Left lung (tissue), 14 donors: ENCODE results near the gene KCNF1. TPM values are rescaled to one million over a fixed set of nuclear protein-coding genes. Genes with fewer than 3 reads are reported as not detected.

Experiments
- ATAC-seq: fragments of 200-7000 bp; cut with Tn5 transposase; one replicate; pipeline ENCODE4 v1.9.1; 2020; ENCODE audit warnings: moderate library complexity
- DNase-seq, 4 donors: peaks; one replicate each; pipeline ENCODE4 v3.0.0-alpha.2; 2013 to 2020
- H3K27ac ChIP-seq, 2 donors: fragments of 200-600 bp; sonication (generic) in 1 of 2; one replicate each; pipeline versions ENCODE4 v1.5.0 to v1.8.0; 2020 to 2021
- H3K27me3 ChIP-seq, 2 donors: fragments of 200-600 bp; sonication (generic) in 1 of 2; one replicate each; pipeline versions ENCODE4 v1.5.0 to v1.8.0; 2020 to 2021
- H3K36me3 ChIP-seq, 2 donors: fragments of 200-600 bp; sonication (generic) in 1 of 2; one replicate each; pipeline versions ENCODE4 v1.5.0 to v1.8.0; 2020 to 2021
- H3K4me1 ChIP-seq, 2 donors: fragments of 200-600 bp; one replicate each; pipeline ENCODE4 v1.8.0; 2021
- H3K4me3 ChIP-seq, 2 donors: fragments of 200-600 bp; sonication (generic) in 1 of 2; one replicate each; pipeline versions ENCODE4 v1.5.0 to v1.8.0; 2020 to 2021; ENCODE audit warnings: mild to moderate bottlenecking in 1 of 2
- H3K9me3 ChIP-seq, 2 donors: fragments of 200-600 bp; sonication (generic) in 1 of 2; one replicate each; pipeline versions ENCODE4 v1.5.0 to v1.8.0; 2020 to 2021
- intact Hi-C, 2 donors: fragments of 100-400 bp; cut with DNase I; formaldehyde crosslinking; loops; one replicate each; pipeline versions ENCODE4 v1.11.2 to v1.14.2; 2022
- long read RNA-seq, 12 donors: library from polyadenylated mRNA in 2 of 12; unstranded in 2 of 12; transcript quantifications; one replicate each; pipeline ENCODE4 v2.0.0 and lab custom pipeline, GENCODE V29; 2019 to 2026
- polyA plus RNA-seq, 6 donors: library from polyadenylated mRNA; unstranded; fragments of 120-200 nt; gene quantifications; one replicate each; pipeline ENCODE4 v1.2.1, GENCODE V29; 2013; ENCODE audit not compliant: insufficient read length in 6 of 6
- total RNA-seq, 2 donors: library from RNA; stranded (reverse); fragmentation: NEBNext Ultra II Directional; extraction: Animal tissue kit (Norgen Biotek cat#: 25700); gene quantifications; one replicate each; pipeline ENCODE4 v1.2.1, GENCODE V29; 2021
- TF ChIP-seq, protein P1 (sequence below), 2 donors: fragments of 200-600 bp; sonication (generic) in 1 of 2; IDR thresholded peaks; one replicate each; pipeline versions ENCODE4 v1.5.0 to v1.8.0; 2021; ENCODE audit warnings: antibody characterized with exemption in 2 of 2
- donor health status: DM: no; HTN: yes; CAD: no.
- donor health status: DM: no; HTN: no; CAD: no.

The KCNF1 gene, protein sequence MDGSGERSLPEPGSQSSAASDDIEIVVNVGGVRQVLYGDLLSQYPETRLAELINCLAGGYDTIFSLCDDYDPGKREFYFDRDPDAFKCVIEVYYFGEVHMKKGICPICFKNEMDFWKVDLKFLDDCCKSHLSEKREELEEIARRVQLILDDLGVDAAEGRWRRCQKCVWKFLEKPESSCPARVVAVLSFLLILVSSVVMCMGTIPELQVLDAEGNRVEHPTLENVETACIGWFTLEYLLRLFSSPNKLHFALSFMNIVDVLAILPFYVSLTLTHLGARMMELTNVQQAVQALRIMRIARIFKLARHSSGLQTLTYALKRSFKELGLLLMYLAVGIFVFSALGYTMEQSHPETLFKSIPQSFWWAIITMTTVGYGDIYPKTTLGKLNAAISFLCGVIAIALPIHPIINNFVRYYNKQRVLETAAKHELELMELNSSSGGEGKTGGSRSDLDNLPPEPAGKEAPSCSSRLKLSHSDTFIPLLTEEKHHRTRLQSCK
- not detected for total RNA-seq
- 1 to 10 TPM in 5 of 6 donors, under 1 TPM in 1; 0.98 to 2.5 (median 1.8) TPM for polyA plus RNA-seq
- long read RNA-seq, donor 1, partial matches to known transcripts: 0 of 2 reads
- long read RNA-seq, donor 1, other reads (novel, unspliced or antisense): 0 of 2 reads
- long read RNA-seq, donor 2, partial matches to known transcripts: 0 of 1 reads
- long read RNA-seq, donor 2, other reads (novel, unspliced or antisense): 0 of 1 reads
- long read RNA-seq, donor 3, partial matches to known transcripts: 0 of 4 reads
- long read RNA-seq, donor 3, other reads (novel, unspliced or antisense): 0 of 4 reads
- long read RNA-seq, donor 4: 0 reads
- long read RNA-seq, donor 5, partial matches to known transcripts: 0 of 2 reads
- long read RNA-seq, donor 5, other reads (novel, unspliced or antisense): 0 of 2 reads
- long read RNA-seq, donor 6, partial matches to known transcripts: 0 of 1 reads
- long read RNA-seq, donor 6, other reads (novel, unspliced or antisense): 0 of 1 reads
- long read RNA-seq, donor 7: 0 reads
- long read RNA-seq, donor 8, partial matches to known transcripts: 0 of 2 reads
- long read RNA-seq, donor 8, other reads (novel, unspliced or antisense): 0 of 2 reads
- long read RNA-seq, donor 9: 0 reads
- long read RNA-seq, donor 10: 0 reads
- long read RNA-seq, donor 11, transcript KCNF1-201 (1 exons, 2,289 nt): major isoform, 25 of 25 reads
- long read RNA-seq, donor 11, partial matches to known transcripts: 0 of 25 reads
- long read RNA-seq, donor 11, other reads (novel, unspliced or antisense): 0 of 25 reads
- long read RNA-seq, donor 12: 0 reads

DNA sequence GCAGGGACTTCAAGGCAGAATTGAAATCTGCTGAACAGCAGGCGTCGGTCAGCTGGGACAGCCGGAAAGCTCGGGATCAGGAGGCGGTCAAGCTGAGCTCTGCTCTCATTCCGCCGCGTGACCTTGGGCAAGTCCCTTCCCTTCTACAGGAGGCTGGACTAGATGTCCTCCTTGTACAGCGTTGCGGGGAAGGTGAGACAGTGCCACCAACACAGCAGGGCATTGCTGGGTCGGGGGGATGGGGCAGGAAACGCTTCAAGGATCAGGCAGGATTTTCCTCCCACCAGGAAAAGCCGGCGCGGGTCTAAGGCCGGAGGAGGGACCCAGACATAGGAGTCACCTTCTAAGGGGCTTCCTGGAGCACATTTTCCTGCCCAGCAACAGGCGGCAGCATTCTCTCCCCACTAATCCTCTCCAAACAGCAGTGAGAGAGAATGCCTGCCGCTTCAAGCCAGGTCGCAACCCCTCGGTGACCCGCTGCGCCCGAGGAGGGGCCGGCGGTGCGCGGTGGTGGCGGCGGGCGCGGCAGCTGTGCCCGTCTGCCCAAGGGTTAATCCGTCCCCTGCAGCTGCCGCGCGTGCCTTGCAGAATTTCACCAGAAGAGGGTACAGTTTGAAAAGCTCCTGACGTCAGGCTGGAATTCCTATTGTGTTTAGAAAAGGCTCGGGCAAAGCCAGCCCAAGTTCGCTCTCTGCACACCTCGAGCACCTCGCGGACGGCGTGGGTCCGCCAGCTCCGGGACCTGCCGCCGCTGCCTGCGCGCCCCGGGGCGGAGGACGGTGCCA lies at the start of gene KCNF1:
Gene KCNF1 (plus strand): TSS at position 644 of the 785 bp plus-strand sequence. CDS start 493 bp downstream, outside the sequence.
- H3K27me3 ChIP-seq: peaks cover 37 to 70% of the 10 kb centered on the region in 2 donors
- peak in 2 of 4 donors; percentile 66 to 84 for DNase-seq
- ATAC-seq: peak; percentile 62
- TF ChIP-seq, protein P1, sequence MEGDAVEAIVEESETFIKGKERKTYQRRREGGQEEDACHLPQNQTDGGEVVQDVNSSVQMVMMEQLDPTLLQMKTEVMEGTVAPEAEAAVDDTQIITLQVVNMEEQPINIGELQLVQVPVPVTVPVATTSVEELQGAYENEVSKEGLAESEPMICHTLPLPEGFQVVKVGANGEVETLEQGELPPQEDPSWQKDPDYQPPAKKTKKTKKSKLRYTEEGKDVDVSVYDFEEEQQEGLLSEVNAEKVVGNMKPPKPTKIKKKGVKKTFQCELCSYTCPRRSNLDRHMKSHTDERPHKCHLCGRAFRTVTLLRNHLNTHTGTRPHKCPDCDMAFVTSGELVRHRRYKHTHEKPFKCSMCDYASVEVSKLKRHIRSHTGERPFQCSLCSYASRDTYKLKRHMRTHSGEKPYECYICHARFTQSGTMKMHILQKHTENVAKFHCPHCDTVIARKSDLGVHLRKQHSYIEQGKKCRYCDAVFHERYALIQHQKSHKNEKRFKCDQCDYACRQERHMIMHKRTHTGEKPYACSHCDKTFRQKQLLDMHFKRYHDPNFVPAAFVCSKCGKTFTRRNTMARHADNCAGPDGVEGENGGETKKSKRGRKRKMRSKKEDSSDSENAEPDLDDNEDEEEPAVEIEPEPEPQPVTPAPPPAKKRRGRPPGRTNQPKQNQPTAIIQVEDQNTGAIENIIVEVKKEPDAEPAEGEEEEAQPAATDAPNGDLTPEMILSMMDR (IDR thresholded peaks at IDR 0.05): no peak
- peak within 1 kb of the TSS in 1 of 2 donors; percentile 7 for H3K4me3 ChIP-seq
- H3K9me3 ChIP-seq: no peaks in the 10 kb centered on the region
- peaks cover 0 to 7% of the 10 kb centered on the region in 2 donors for H3K4me1 ChIP-seq
- no peaks in the 10 kb centered on the region for H3K36me3 ChIP-seq
- no peak within 1 kb of the TSS for H3K27ac ChIP-seq
- intact Hi-C loops: no loop called here

DNA sequence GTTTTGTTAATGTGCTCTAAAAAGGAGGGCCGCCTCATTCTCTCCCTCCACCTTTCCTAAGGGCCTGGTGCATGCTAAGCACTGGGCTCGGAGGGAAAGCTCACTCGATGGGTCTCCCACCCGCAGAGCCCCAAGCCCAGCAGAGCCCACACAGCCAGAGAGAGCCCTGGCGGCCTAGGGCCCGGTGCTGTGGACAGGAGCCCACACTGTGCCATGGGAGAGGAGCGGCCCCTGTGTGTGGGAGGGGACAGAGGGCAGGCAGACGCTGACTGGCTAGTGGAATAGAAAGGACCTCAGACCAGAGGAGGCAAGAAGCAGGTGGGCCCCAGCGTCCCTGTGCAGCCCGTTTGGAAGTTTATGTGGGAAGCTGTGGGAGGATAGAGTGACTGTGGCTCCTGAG lies 49.4 kb upstream of the KCNF1 start:
- no peak for ATAC-seq
- no peaks in the 10 kb centered on the region for H3K36me3 ChIP-seq
- DNase-seq: no peak
- TF ChIP-seq, protein P1 (IDR thresholded peaks at IDR 0.05): no peak
- no peak overlapping the region for H3K27ac ChIP-seq
- no peaks in the 10 kb centered on the region for H3K9me3 ChIP-seq
- intact Hi-C loops: no loop called here
- H3K27me3 ChIP-seq: peaks cover 0 to 59% of the 10 kb centered on the region in 2 donors
- no peaks in the 10 kb centered on the region for H3K4me1 ChIP-seq
- H3K4me3 ChIP-seq: no peak overlapping the region

DNA sequence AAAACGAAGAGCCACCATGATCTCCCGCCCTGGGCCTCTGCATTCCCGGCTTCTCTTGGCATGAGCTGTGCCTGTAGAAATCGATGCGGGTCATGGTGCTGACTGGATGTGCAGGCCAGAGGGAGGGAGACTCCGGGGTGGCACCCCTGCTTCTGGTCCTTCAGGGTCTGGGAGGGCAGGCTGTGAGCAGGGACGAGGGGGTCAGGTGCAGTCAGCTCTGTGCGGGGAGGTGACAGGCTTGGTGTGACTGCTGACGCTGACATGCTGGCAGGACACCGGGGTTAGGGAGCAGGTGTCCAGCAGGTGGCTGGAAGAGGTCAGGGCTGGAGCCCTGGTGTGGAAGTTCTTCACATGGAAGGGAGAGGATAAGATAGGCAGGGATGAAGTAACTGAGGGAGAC lies 48.7 kb upstream of the KCNF1 start:
- intact Hi-C loops: no loop called here
- Histone ChIP-seq H3K27ac (no peak overlapping the region), H3K9me3 (no peaks in the 10 kb centered on the region), H3K4me1 (no peaks in the 10 kb centered on the region), H3K27me3 (peaks cover 0 to 59% of the 10 kb centered on the region in 2 donors), H3K4me3 (no peak overlapping the region), H3K36me3 (no peaks in the 10 kb centered on the region)
- DNase-seq (no peak), ATAC-seq (no peak)
- TF ChIP-seq, protein P1 (IDR thresholded peaks at IDR 0.05): no peak

DNA sequence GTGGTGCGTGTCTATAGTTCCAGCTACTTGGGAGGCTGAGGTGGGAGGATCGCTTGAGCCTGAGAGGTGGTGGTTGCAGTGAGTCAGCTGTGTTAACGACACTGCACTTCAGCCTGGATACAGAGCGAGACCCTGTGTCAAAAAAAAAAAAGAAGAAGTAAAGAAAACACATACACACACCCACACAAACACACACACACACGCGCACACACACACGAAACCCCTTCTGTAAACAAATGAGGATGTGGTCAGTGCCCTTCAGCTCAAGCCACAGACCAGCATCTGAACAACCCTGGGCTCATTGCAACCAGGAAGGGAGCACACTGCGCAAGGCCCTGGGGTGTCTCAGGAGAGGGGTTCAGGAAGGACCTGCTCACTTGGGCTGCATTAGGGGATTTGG lies 47.9 kb upstream of the KCNF1 start:
- H3K36me3 ChIP-seq: no peaks in the 10 kb centered on the region
- H3K4me1 ChIP-seq: no peaks in the 10 kb centered on the region
- ATAC-seq (peak; percentile 73), DNase-seq (peak in 1 of 4 donors; percentile 54)
- no peak overlapping the region for H3K4me3 ChIP-seq
- H3K27me3 ChIP-seq: peaks cover 0 to 59% of the 10 kb centered on the region in 2 donors
- intact Hi-C loops: no loop called here
- H3K9me3 ChIP-seq: no peaks in the 10 kb centered on the region
- no peak overlapping the region for H3K27ac ChIP-seq
- TF ChIP-seq, protein P1 (IDR thresholded peaks at IDR 0.05): no peak
